RWPE2 (cell line): ENCODE measurements around the gene CRYBA4.

Experiments
- ATAC-seq: fragments of 200-7000 bp; cut with Tn5 transposase; 3 replicates; pipeline ENCODE4 v1.9.1; 2021; ENCODE audit warnings: low read depth
- DNase-seq: peaks from one replicate; pipeline ENCODE4 v3.0.0-alpha.2; 2020; ENCODE audit warnings: low spot score
- H3K27ac ChIP-seq: fragments of 450-650 bp; 2 replicates; pipeline ENCODE4 v1.5.1; 2017; ENCODE audit warnings: mild to moderate bottlenecking; ENCODE audit not compliant: poor library complexity, severe bottlenecking
- H3K27me3 ChIP-seq: fragments of 250-450 bp; sonication (Bioruptor Pico); 2 replicates; pipeline ENCODE4 v1.5.1; 2021; ENCODE audit warnings: mild to moderate bottlenecking, moderate library complexity; ENCODE audit not compliant: insufficient read depth, poor library complexity, severe bottlenecking
- H3K36me3 ChIP-seq: fragments of 250-450 bp; sonication (Bioruptor Pico); 2 replicates; pipeline ENCODE4 v1.5.1; 2020; ENCODE audit warnings: low read depth, mild to moderate bottlenecking, moderate library complexity
- H3K4me1 ChIP-seq: fragments of 250-450 bp; sonication (Bioruptor Pico); 2 replicates; pipeline ENCODE4 v1.5.1; 2021; ENCODE audit warnings: mild to moderate bottlenecking, moderate library complexity; ENCODE audit not compliant: insufficient read depth, poor library complexity, severe bottlenecking
- H3K4me3 ChIP-seq: fragments of 250-450 bp; sonication (Bioruptor Pico); 2 replicates; pipeline ENCODE4 v1.5.1; 2021; ENCODE audit warnings: mild to moderate bottlenecking, moderate library complexity; ENCODE audit not compliant: severe bottlenecking
- H3K9me3 ChIP-seq: fragments of 250-450 bp; sonication (Bioruptor Pico); 2 replicates; pipeline ENCODE4 v1.5.1; 2021; ENCODE audit warnings: mild to moderate bottlenecking, moderate library complexity; ENCODE audit not compliant: severe bottlenecking
- TF ChIP-seq, protein P1 (sequence below): fragments of 450-650 bp; IDR thresholded peaks from one replicate; pipeline ENCODE4 v1.5.1; 2017; ENCODE audit warnings: mild to moderate bottlenecking, moderate library complexity; ENCODE audit not compliant: poor library complexity, severe bottlenecking

CRYBA4 gene

DNA sequence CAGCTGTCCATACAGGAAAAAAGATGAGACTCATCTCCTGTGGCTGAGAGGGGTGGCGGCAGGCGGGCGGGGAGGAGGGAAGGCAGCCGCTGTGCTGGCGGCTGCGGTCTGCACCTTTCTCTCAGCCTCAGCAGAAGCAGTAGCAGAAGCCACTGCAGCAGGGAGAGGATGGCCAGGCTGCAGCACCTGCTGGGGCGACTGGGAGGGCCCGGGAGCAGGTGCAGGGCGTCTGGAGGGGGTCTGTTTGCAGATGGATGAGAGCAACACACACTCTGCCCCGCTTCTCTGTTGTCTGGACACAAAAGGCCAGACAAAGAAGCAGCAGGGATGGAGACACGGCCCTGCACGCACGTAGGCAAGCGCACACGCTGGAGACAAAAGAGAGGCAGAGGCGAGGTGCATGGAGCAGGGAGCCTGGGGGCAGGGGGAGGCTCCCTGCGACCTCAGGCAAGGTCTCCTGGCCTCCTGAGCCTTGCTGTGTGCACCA lies 26.3 kb downstream of the CRYBA4 start:
- TF ChIP-seq, protein P1, sequence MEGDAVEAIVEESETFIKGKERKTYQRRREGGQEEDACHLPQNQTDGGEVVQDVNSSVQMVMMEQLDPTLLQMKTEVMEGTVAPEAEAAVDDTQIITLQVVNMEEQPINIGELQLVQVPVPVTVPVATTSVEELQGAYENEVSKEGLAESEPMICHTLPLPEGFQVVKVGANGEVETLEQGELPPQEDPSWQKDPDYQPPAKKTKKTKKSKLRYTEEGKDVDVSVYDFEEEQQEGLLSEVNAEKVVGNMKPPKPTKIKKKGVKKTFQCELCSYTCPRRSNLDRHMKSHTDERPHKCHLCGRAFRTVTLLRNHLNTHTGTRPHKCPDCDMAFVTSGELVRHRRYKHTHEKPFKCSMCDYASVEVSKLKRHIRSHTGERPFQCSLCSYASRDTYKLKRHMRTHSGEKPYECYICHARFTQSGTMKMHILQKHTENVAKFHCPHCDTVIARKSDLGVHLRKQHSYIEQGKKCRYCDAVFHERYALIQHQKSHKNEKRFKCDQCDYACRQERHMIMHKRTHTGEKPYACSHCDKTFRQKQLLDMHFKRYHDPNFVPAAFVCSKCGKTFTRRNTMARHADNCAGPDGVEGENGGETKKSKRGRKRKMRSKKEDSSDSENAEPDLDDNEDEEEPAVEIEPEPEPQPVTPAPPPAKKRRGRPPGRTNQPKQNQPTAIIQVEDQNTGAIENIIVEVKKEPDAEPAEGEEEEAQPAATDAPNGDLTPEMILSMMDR: no peak
- Histone ChIP-seq H3K36me3 (no peaks in the 10 kb centered on the region), H3K9me3 (no peaks in the 10 kb centered on the region), H3K4me1 (peaks cover 4% of the 10 kb centered on the region), H3K27me3 (no peaks in the 10 kb centered on the region), H3K4me3 (no peak overlapping the region), H3K27ac (no peak overlapping the region)
- DNase-seq: no peak
- ATAC-seq: no peak

DNA sequence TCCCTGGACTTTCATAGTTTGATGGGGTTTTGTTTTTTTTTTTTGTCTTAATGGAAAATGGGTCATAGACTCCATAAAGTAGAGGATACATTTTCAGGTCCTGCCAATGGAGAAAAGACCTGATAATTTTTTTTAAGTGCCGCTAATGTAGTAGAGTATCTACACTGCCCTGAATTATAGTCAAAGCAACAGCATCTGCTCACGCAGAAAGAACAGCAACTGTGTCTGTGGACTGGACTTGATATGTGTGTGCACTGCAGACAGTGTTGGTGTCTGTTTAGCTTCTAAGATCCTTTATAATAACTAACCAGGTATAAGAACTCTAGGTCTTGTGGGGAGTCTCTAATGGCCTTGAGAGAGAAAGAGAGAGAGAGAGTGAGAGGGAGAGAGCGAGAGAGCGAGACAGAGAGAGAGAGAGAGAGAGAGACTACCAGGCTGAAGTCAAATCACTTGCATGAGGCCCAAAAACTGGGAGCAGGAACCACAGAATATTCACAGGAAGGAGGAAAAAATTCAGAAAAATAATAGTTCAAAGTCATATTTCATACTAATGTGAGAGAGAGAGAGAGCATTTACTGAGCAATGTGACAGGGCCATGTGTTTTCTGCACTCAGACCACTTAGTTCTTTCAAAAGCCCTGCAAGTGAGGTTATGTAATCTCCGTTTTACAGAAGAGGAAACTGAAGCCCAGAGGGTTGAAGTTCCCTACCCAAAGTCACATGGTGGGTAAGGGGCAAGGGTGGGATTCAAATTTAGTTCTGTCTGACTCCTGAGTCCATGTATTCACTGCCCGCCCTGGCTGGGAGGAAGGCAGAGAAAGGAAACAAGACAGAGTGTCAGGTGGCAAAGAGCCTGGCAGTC lies 27.0 kb downstream of the CRYBA4 start:
- Histone ChIP-seq H3K27me3 (no peaks in the 10 kb centered on the region), H3K27ac (no peak overlapping the region)

DNA sequence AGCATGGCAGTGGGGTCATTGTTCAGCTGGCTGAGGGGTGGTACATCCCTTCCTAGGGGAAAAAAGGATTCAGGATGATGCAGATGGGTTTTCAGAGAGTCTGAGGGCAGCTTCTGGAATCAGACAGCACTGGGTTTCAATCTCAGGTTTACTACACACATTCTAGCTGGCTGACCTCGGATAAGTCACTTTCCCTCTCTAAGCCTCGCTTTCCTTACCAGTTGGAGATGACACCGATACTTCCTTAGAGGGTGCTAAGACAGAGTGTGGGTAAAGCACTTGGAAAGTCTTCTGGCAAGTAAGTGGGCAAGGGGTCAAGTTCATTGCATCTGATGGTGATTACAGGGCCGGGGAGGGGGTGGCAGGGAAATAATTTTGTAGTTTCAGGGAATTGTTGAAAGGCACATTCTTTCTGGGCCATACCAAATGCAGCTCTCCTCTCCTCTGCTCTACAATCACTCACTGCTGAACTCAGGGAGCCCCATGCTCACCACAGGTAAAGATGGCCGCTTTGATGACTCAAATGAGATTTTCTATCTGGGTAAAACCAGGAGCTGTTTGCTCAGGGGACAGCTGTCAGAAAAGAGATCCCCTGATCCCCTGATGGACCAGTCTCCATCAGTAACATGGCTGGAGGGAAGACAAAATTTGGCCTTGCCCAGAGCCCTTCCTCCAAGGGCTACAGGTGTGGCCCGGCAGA lies 29.1 kb downstream of the CRYBA4 start:
- Histone ChIP-seq H3K27me3 (no peaks in the 10 kb centered on the region), H3K4me1 (no peaks in the 10 kb centered on the region), H3K9me3 (no peaks in the 10 kb centered on the region), H3K27ac (no peak overlapping the region), H3K4me3 (no peak overlapping the region), H3K36me3 (no peaks in the 10 kb centered on the region)
- DNase-seq (no peak), ATAC-seq (no peak)
- TF ChIP-seq, protein P1: no peak

More for the DNA sequence above, 27.0 kb downstream of the CRYBA4 start:
- no peak for DNase-seq
- Histone ChIP-seq H3K4me3 (no peak overlapping the region), H3K36me3 (no peaks in the 10 kb centered on the region), H3K4me1 (peaks cover 4% of the 10 kb centered on the region), H3K9me3 (no peaks in the 10 kb centered on the region)
- TF ChIP-seq, protein P1: no peak
- no peak for ATAC-seq

DNA sequence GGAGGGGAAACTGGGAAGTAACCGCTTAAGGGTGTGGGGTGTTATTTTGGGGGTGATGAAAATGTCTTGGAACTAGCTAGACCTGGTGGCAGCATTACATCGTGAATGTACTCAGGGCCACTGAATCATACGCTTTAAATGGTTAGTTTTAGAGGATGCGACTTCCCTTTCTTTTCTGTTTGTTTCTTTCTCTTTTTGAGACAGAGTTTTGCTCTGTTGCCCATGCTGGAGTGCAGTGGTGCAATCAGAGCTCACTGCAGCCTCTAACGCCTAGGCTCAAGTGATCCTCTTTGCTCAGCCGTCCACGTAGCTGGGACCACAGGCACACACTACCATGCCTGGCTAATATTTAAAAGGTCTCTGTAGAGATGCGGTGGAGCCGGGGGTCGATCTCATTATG lies 30.1 kb downstream of the CRYBA4 start:
- Histone ChIP-seq H3K27me3 (peaks cover 3% of the 10 kb centered on the region), H3K36me3 (no peaks in the 10 kb centered on the region), H3K9me3 (no peaks in the 10 kb centered on the region), H3K27ac (no peak overlapping the region), H3K4me1 (no peaks in the 10 kb centered on the region), H3K4me3 (no peak overlapping the region)
- DNase-seq: no peak
- TF ChIP-seq, protein P1: no peak
- ATAC-seq: no peak
